Measurements from ENCODE around the gene ESPNL.

The ESPNL gene

GRCh38 chr2:238102865-238103264 lies 2.7 kb downstream of the ESPNL start:
- Histone ChIP-seq H3K4me1 (ENCODE audit: insufficient read depth, low read length, poor library complexity, severe bottlenecking) (peaks cover 30% of the 10 kb centered on the region), H3K9me2 (replicated peaks; ENCODE audit: low read depth, low read length) (no peaks in the 10 kb centered on the region), H3K4me2 (ENCODE audit: low read depth, low read length, poor library complexity, severe bottlenecking) (no peak overlapping the region), H3F3A (ENCODE audit: low read depth) (no peaks in the 10 kb centered on the region), H2AFZ (ENCODE audit: low read length) (no peak overlapping the region), H3K9ac (ENCODE audit: low read depth, low read length, poor library complexity, severe bottlenecking) (no peak overlapping the region), H3K27me3 (ENCODE audit: insufficient read depth, low read length, poor library complexity, severe bottlenecking) (no peaks in the 10 kb centered on the region), H3K36me3 (ENCODE audit: insufficient read depth, low read length) (no peaks in the 10 kb centered on the region), H3K9me3 (ENCODE audit: insufficient read depth, low read depth, low read length) (no peaks in the 10 kb centered on the region), H3K4me3 (ENCODE audit: low read length, poor library complexity, severe bottlenecking) (no peak overlapping the region), H4K20me1 (ENCODE audit: insufficient read depth, low read length, poor library complexity, severe bottlenecking) (no peaks in the 10 kb centered on the region), H3K79me2 (ENCODE audit: insufficient read depth, low read length) (no peaks in the 10 kb centered on the region)
- TF ChIP-seq CTCF (conservative IDR thresholded peaks at IDR 0.05; ENCODE audit: low read length) (no peak), EZH2phosphoT487 (IDR thresholded peaks at IDR 0.05; ENCODE audit: borderline replicate concordance) (no peak)

- no peak overlapping the region for H3K9ac ChIP-seq (ENCODE audit: low read depth, low read length, poor library complexity, severe bottlenecking)
- H4K20me1 ChIP-seq (ENCODE audit: insufficient read depth, low read length, poor library complexity, severe bottlenecking): no peaks in the 10 kb centered on the region
- no peaks in the 10 kb centered on the region for H3K9me2 ChIP-seq (replicated peaks; ENCODE audit: low read depth, low read length)
- H3K79me2 ChIP-seq (ENCODE audit: insufficient read depth, low read length): no peaks in the 10 kb centered on the region
- H3K36me3 ChIP-seq (ENCODE audit: insufficient read depth, low read length): no peaks in the 10 kb centered on the region
- no peak overlapping the region for H3K4me2 ChIP-seq (ENCODE audit: low read depth, low read length, poor library complexity, severe bottlenecking)
- TF ChIP-seq EZH2phosphoT487 (IDR thresholded peaks at IDR 0.05; ENCODE audit: borderline replicate concordance) (no peak), CTCF (conservative IDR thresholded peaks at IDR 0.05; ENCODE audit: low read length) (no peak)
- H3K27me3 ChIP-seq (ENCODE audit: insufficient read depth, low read length, poor library complexity, severe bottlenecking): no peaks in the 10 kb centered on the region
- no peak overlapping the region for H3K4me3 ChIP-seq (ENCODE audit: low read length, poor library complexity, severe bottlenecking)
- H3K4me1 ChIP-seq (ENCODE audit: insufficient read depth, low read length, poor library complexity, severe bottlenecking): peaks cover 38% of the 10 kb centered on the region
- H2AFZ ChIP-seq (ENCODE audit: low read length): no peak overlapping the region
- H3K9me3 ChIP-seq (ENCODE audit: insufficient read depth, low read depth, low read length): no peaks in the 10 kb centered on the region
- H3F3A ChIP-seq (ENCODE audit: low read depth): no peaks in the 10 kb centered on the region
Observed at GRCh38 chr2:238103465-238104225, 3.5 kb downstream of the ESPNL start.

GRCh38 chr2:238104226-238104690 lies 4.1 kb downstream of the ESPNL start:
- H2AFZ ChIP-seq (ENCODE audit: low read length): no peak overlapping the region
- H3K9me2 ChIP-seq (replicated peaks; ENCODE audit: low read depth, low read length): no peaks in the 10 kb centered on the region
- no peaks in the 10 kb centered on the region for H4K20me1 ChIP-seq (ENCODE audit: insufficient read depth, low read length, poor library complexity, severe bottlenecking)
- H3K4me3 ChIP-seq (ENCODE audit: low read length, poor library complexity, severe bottlenecking): no peak overlapping the region
- H3K9me3 ChIP-seq (ENCODE audit: insufficient read depth, low read depth, low read length): no peaks in the 10 kb centered on the region
- peaks cover 42% of the 10 kb centered on the region for H3K4me1 ChIP-seq (ENCODE audit: insufficient read depth, low read length, poor library complexity, severe bottlenecking)
- no peaks in the 10 kb centered on the region for H3K36me3 ChIP-seq (ENCODE audit: insufficient read depth, low read length)
- no peaks in the 10 kb centered on the region for H3F3A ChIP-seq (ENCODE audit: low read depth)
- TF ChIP-seq EZH2phosphoT487 (IDR thresholded peaks at IDR 0.05; ENCODE audit: borderline replicate concordance) (no peak), CTCF (conservative IDR thresholded peaks at IDR 0.05; ENCODE audit: low read length) (no peak)
- no peaks in the 10 kb centered on the region for H3K27me3 ChIP-seq (ENCODE audit: insufficient read depth, low read length, poor library complexity, severe bottlenecking)
- no peaks in the 10 kb centered on the region for H3K79me2 ChIP-seq (ENCODE audit: insufficient read depth, low read length)
- no peak overlapping the region for H3K4me2 ChIP-seq (ENCODE audit: low read depth, low read length, poor library complexity, severe bottlenecking)
- no peak overlapping the region for H3K9ac ChIP-seq (ENCODE audit: low read depth, low read length, poor library complexity, severe bottlenecking)
